MM.1S (cell line): ENCODE measurements around the gene TMC1.

Experiments used
- DNase-seq: peaks from one replicate; pipeline ENCODE4 v3.0.0-alpha.2; 2015
- H2AFZ ChIP-seq: fragments of 300-600 bp; sonication (generic); 2 replicates; pipeline ENCODE4 v1.6.0; 2016; ENCODE audit warnings: antibody characterized with exemption, low read length
- H3F3A ChIP-seq: fragments of 300-600 bp; sonication (generic); 2 replicates; pipeline ENCODE4 v1.6.1; 2016; ENCODE audit warnings: mild to moderate bottlenecking, antibody characterized with exemption, low read length, moderate library complexity, mixed read lengths; ENCODE audit not compliant: insufficient read depth
- H3K27ac ChIP-seq: fragments of 300-600 bp; sonication (generic); 2 replicates; pipeline ENCODE4 v1.5.1; 2016; ENCODE audit warnings: mild to moderate bottlenecking, low read length
- H3K27me3 ChIP-seq: fragments of 300-600 bp; sonication (generic); replicated peaks from 2 replicates; pipeline ENCODE4 v1.6.0; 2016; ENCODE audit warnings: low read length; ENCODE audit not compliant: insufficient read depth
- H3K36me3 ChIP-seq: fragments of 300-600 bp; sonication (generic); replicated peaks from 2 replicates; pipeline ENCODE4 v1.6.1; 2016; ENCODE audit warnings: mild to moderate bottlenecking, low read length, mixed read lengths; ENCODE audit not compliant: insufficient read depth
- H3K4me1 ChIP-seq: fragments of 300-600 bp; sonication (generic); 2 replicates; pipeline ENCODE4 v1.6.1; 2016; ENCODE audit warnings: low read length, mixed read lengths
- H3K4me2 ChIP-seq: fragments of 300-600 bp; sonication (generic); 2 replicates; pipeline ENCODE4 v1.6.0; 2016; ENCODE audit warnings: low read depth, low read length
- H3K4me3 ChIP-seq: fragments of 300-600 bp; sonication (generic); 2 replicates; pipeline ENCODE4 v1.5.1; 2016; ENCODE audit warnings: low read length, mixed read lengths
- H3K79me2 ChIP-seq: fragments of 300-600 bp; sonication (generic); 2 replicates; pipeline ENCODE4 v1.6.1; 2016; ENCODE audit warnings: mixed run types, low read length, mixed read lengths
- H3K9ac ChIP-seq: fragments of 300-600 bp; sonication (generic); 2 replicates; pipeline ENCODE4 v1.6.1; 2016; ENCODE audit warnings: low read length, mixed read lengths
- H3K9me2 ChIP-seq: fragments of 300-600 bp; sonication (generic); replicated peaks from 2 replicates; pipeline ENCODE4 v1.6.1; 2016; ENCODE audit warnings: mild to moderate bottlenecking, low read length, mixed read lengths; ENCODE audit not compliant: insufficient read depth
- H3K9me3 ChIP-seq: fragments of 300-600 bp; sonication (generic); replicated peaks from 2 replicates; pipeline ENCODE4 v1.6.1; 2016; ENCODE audit warnings: mild to moderate bottlenecking, low read length, mixed read lengths; ENCODE audit not compliant: insufficient read depth
- H4K20me1 ChIP-seq: fragments of 300-600 bp; sonication (generic); 2 replicates; pipeline ENCODE4 v1.6.1; 2016; ENCODE audit warnings: mild to moderate bottlenecking, low read length, moderate library complexity, mixed read lengths; ENCODE audit not compliant: insufficient read depth
- EZH2 ChIP-seq: fragments of 300-600 bp; sonication (generic); optimal IDR thresholded peaks from 2 replicates; pipeline ENCODE3; 2017; ENCODE audit warnings: low read depth, mild to moderate bottlenecking, antibody characterized with exemption, low read length, mixed read lengths
- EZH2phosphoT487 ChIP-seq: fragments of 300-600 bp; sonication (generic); IDR thresholded peaks from 2 replicates; pipeline ENCODE4 v1.6.1; 2018; ENCODE audit warnings: antibody characterized with exemption, low read length
- TF ChIP-seq, protein P1 (sequence below): fragments of 300-600 bp; sonication (generic); IDR thresholded peaks from 2 replicates; pipeline ENCODE4 v1.5.1; 2016; ENCODE audit warnings: antibody characterized with exemption, low read length, mixed read lengths

The TMC1 gene

DNA sequence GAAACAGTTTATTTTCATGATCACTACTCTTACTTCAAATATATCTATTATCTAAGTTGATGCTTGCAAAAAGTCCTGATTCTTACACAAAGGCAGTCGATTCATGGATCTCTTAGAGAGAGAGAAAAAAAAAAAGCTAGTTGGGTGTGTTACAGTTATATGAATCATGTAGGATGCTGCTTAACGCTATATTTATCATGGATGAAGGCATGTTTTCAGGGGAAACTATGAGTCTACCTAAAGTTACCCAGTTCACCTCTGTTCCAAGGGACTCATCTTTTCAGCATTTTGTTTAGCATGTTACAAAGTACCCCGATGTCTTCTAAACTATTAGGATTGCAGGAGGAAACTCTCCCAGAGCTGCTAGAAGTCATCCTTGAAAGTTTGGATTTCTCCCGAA, 13.5 kb downstream of the TMC1 start:
- Histone ChIP-seq H2AFZ (no peak overlapping the region), H3K79me2 (no peaks in the 10 kb centered on the region), H3K27me3 (no peaks in the 10 kb centered on the region), H3K36me3 (no peaks in the 10 kb centered on the region), H3K9ac (no peak overlapping the region), H3K9me2 (no peaks in the 10 kb centered on the region), H3K9me3 (no peaks in the 10 kb centered on the region), H3K4me2 (no peak overlapping the region), H4K20me1 (no peaks in the 10 kb centered on the region), H3K4me3 (no peak overlapping the region), H3K27ac (no peak overlapping the region), H3K4me1 (no peaks in the 10 kb centered on the region), H3F3A (no peaks in the 10 kb centered on the region)
- TF ChIP-seq, protein P1, sequence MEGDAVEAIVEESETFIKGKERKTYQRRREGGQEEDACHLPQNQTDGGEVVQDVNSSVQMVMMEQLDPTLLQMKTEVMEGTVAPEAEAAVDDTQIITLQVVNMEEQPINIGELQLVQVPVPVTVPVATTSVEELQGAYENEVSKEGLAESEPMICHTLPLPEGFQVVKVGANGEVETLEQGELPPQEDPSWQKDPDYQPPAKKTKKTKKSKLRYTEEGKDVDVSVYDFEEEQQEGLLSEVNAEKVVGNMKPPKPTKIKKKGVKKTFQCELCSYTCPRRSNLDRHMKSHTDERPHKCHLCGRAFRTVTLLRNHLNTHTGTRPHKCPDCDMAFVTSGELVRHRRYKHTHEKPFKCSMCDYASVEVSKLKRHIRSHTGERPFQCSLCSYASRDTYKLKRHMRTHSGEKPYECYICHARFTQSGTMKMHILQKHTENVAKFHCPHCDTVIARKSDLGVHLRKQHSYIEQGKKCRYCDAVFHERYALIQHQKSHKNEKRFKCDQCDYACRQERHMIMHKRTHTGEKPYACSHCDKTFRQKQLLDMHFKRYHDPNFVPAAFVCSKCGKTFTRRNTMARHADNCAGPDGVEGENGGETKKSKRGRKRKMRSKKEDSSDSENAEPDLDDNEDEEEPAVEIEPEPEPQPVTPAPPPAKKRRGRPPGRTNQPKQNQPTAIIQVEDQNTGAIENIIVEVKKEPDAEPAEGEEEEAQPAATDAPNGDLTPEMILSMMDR, result no peak
- TF ChIP-seq EZH2phosphoT487 (no peak), EZH2 (no peak)
- no peak for DNase-seq

DNA sequence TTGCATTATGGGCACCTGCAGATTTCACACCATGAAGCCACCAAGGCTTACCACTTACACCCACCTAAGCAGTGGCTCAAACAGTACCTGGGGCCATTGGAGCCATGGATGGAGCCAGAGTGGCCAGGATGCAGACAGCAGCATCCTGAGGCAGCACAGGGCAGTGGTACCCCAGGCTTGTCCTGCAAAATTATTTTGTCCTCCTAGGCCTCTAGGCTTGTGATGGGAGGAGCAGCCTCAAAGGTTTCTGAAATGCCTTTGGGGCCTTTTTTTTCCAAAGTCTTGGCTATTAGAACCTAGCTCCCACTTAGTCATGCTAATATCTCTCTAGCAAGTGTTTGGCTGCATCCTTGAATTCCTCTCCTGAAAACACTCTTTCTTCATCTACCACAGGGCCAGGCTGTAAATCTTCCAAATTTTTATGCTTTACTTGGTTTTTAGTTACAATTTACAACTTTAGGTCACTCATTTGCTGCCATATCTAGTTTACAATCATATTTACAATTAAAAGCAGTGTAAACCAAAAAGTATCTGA, 15.7 kb downstream of the TMC1 start:
- no peak for DNase-seq
- H3K9me3 ChIP-seq, result no peaks in the 10 kb centered on the region
- H3K4me2 ChIP-seq, result no peak overlapping the region
- no peaks in the 10 kb centered on the region for H3F3A ChIP-seq
- H4K20me1 ChIP-seq, result no peaks in the 10 kb centered on the region
- H3K9ac ChIP-seq, result no peak overlapping the region
- TF ChIP-seq EZH2phosphoT487, result no peak
- no peak for TF ChIP-seq EZH2
- TF ChIP-seq, protein P1, result no peak
- no peaks in the 10 kb centered on the region for H3K36me3 ChIP-seq
- no peaks in the 10 kb centered on the region for H3K4me1 ChIP-seq
- no peak overlapping the region for H2AFZ ChIP-seq
- no peaks in the 10 kb centered on the region for H3K79me2 ChIP-seq
- no peak overlapping the region for H3K4me3 ChIP-seq
- H3K27me3 ChIP-seq, result no peaks in the 10 kb centered on the region
- H3K27ac ChIP-seq, result no peak overlapping the region
- no peaks in the 10 kb centered on the region for H3K9me2 ChIP-seq

DNA sequence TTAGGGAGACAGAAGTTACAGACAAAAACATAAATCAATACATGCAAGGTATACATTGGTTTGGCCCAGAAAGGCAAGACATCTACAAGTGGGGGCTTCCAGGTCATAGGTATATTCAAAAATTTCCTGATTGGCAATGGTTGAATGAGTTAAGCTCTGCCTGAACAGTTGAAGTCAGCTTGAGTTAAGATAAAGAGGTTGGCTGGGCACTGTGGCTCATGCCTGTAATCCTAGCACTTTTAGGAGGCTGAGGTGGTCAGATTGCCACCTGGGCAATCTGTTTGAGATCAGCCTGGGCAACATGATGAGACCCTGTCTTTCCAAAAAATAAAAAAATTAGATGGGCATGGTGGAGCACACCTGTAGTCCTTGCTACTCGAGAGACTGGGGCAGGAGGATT, 16.3 kb downstream of the TMC1 start:
- Histone ChIP-seq H3K4me2 (no peak overlapping the region), H3K4me1 (no peaks in the 10 kb centered on the region), H2AFZ (no peak overlapping the region), H3K9me3 (no peaks in the 10 kb centered on the region), H3K9ac (no peak overlapping the region), H3K79me2 (no peaks in the 10 kb centered on the region), H3F3A (no peaks in the 10 kb centered on the region), H3K27ac (no peak overlapping the region), H3K4me3 (no peak overlapping the region), H3K27me3 (no peaks in the 10 kb centered on the region), H3K36me3 (no peaks in the 10 kb centered on the region), H4K20me1 (no peaks in the 10 kb centered on the region), H3K9me2 (no peaks in the 10 kb centered on the region)
- DNase-seq, result no peak
- TF ChIP-seq EZH2 (no peak), EZH2phosphoT487 (no peak)

DNA sequence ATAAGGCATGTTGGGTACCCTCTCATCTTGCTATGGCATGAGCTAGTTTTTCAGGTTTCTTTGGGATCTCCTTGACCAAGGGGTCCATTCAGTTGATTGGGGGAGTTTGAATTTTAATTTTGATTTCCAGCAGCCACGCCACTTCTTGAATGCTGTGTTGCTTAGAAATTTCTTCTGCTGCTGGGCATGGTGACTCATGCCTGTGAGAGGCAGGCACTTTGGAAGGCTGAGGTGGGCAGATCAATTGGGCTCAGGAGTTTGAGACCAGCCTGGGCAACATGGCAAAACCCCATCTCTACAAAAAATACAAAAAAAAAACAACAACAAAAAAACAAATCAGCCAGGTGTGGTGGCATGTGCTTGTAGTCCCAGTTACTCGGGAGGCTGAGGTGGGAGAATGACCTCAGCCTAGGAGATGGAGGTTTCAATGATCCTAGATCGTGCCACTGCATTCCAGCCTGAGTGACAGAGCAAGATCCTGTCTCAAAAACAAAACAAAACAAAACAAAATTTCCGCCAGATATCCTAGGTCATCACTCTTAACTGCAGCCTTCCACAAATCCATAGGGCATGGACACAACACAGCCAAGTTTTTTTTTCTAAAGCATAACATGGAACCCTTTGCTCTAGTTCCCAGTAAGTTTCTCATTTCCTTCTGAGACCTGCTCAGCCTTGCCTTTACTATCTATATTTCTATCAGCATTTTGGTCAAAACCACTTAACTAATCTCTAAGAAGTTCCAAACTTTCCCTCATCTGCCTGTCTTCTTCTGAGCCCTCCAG, 17.7 kb downstream of the TMC1 start:
- TF ChIP-seq, protein P1, result no peak
- TF ChIP-seq EZH2phosphoT487 (no peak), EZH2 (no peak)
- no peaks in the 10 kb centered on the region for H3F3A ChIP-seq
- H3K9me2 ChIP-seq, result no peaks in the 10 kb centered on the region
- H4K20me1 ChIP-seq, result no peaks in the 10 kb centered on the region
- no peaks in the 10 kb centered on the region for H3K79me2 ChIP-seq
- no peak overlapping the region for H3K27ac ChIP-seq
- H3K9ac ChIP-seq, result no peak overlapping the region
- H3K4me3 ChIP-seq, result no peak overlapping the region
- no peaks in the 10 kb centered on the region for H3K36me3 ChIP-seq
- no peak overlapping the region for H2AFZ ChIP-seq
- H3K4me2 ChIP-seq, result no peak overlapping the region
- no peaks in the 10 kb centered on the region for H3K27me3 ChIP-seq
- no peaks in the 10 kb centered on the region for H3K4me1 ChIP-seq
- DNase-seq, result no peak
- no peaks in the 10 kb centered on the region for H3K9me3 ChIP-seq
